HG02981 (cell line): ENCODE measurements around the gene CHI3L1.

Experiments
- ATAC-seq: cut with Tn5 transposase; IDR thresholded peaks from one replicate; pipeline ENCODE4 v1.9.1; 2021; ENCODE audit warnings: mild to moderate bottlenecking, moderate library complexity; ENCODE audit not compliant: unreplicated experiment

CHI3L1 gene

GRCh38 chr1:203169770-203170520 is 16.6 kb downstream of the CHI3L1 start:
- no peak for ATAC-seq

DNA sequence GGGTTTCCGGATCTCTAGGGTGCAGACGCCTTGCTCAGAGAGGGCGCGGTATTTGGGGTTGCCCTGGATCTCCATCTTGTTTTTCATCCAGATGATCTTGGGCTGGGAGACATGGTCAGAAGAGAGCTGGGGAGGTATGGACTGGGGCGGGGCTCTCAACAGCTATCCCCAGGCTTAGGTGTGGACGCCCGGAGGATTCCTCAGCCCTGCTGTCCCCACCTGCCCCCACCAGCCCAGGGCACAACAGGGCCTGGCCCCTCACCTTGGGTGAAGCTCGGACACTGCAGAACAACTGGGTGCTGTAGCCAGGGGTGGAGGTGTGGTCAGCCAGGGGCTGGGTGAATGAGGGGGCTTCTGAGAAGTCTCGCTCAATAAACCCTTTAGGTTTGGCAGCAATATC is 17.5 kb downstream of the CHI3L1 start:
- no peak for ATAC-seq

- ATAC-seq = no peak
Observed at GRCh38 chr1:203168256-203168786, 18.2 kb downstream of the CHI3L1 start.

GRCh38 chr1:203167913-203168200 is 18.6 kb downstream of the CHI3L1 start:
- ATAC-seq = no peak

GRCh38 chr1:203167026-203167912 is 19.2 kb downstream of the CHI3L1 start:
- ATAC-seq = no peak

DNA sequence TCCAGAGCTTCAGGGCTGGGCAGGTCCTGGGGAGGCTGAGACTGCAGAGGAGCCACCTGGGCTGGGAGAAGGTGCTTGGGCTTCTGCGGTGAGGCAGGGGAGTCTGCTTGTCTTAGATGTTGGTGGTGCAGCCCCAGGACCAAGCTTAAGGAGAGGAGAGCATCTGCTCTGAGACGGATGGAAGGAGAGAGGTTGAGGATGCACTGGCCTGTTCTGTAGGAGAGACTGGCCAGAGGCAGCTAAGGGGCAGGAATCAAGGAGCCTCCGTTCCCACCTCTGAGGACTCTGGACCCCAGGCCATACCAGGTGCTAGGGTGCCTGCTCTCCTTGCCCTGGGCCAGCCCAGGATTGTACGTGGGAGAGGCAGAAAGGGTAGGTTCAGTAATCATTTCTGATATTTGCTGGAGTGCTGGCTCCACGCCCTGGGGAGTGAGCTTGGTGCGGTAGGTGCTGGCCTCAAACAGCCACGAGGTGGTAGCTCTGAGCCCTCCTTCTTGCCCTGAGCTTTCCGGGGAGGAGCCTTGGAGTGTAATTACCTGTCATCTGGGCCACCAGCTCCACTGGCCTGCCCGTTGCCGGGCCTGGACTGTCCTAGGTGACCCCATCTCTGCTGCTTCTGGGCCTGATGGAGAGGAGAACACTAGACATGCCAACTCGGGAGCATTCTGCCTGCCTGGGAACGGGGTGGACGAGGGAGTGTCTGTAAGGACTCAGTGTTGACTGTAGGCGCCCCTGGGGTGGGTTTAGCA is 20.1 kb downstream of the CHI3L1 start:
- ATAC-seq = no peak

DNA sequence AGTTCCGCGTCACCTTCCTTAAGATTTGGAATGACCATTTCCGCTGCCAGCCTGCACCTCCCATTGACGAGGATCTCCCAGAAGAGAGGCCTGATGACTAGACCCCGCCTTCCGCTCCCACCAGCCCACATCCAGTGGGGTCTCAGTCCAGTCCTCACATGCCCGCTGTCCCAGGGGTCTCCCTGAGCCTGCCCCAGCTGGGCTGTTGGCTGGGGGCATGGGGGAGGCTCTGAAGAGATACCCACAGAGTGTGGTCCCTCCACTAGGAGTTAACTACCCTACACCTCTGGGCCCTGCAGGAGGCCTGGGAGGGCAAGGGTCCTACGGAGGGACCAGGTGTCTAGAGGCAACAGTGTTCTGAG is 20.7 kb downstream of the CHI3L1 start:
- ATAC-seq = no peak

- ATAC-seq = no peak
Observed at GRCh38 chr1:203165101-203165799, 21.3 kb downstream of the CHI3L1 start.

GRCh38 chr1:203163891-203164635 is 22.4 kb downstream of the CHI3L1 start:
- no peak for ATAC-seq

DNA sequence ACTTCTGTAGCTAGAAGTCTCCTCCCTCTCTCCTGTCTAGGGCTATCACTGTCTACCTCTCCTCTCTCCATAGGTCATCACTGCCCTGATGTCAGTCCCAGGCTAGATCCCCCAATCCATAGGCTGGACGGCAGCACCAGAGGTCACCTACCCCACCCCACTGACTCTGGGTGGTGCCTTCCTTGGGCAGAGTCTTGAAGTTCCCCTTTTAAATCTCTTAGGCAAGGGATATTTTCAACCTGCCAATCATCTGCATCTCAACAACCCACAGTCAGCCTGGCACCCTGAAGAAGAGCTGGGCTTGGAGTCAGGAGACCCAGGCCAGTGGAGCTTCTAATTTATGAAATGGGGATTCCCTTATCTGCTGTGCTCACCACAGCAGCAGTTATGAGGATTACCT is 24.1 kb downstream of the CHI3L1 start:
- ATAC-seq = no peak

DNA sequence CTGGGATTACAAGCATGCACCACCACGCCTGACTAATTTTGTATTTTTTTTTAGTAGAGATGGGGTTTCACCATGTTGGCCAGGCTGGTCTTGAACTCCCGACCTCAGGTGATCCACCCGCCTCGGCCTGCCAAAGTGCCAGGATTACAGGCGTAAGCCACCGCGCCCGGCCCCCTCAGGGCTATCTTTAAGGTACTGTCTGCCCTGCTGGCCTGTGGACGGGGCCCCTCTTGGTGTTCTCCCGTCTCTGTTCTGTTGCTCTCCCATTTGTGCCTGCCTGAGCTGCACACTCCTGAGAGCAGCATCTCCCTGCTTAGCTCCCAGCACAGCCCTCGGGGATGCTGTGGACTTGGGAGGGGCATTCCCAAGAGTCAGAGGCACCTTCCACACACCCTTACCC is 24.8 kb downstream of the CHI3L1 start:
- no peak for ATAC-seq

DNA sequence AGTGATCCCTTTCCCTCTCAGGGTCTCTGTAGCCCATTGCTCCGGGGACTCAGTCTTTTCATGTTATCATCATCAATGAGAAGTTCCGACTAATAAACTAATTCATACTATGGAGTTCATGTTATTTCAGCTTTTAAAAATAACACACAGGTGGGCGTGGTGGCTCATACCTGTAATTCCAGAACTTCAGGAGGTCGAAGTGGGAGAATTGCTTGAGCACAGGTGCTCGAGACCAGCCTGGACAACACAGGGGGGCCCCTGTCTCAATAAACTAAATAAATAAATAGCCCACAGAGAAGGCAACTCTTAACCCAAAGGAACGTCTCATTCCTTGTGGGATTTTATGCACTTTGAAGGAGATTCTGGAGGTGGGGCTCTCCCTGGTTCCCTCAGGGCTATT is 25.3 kb downstream of the CHI3L1 start:
- ATAC-seq = no peak

GRCh38 chr1:203159844-203160243 is 26.7 kb downstream of the CHI3L1 start:
- ATAC-seq = no peak

GRCh38 chr1:203158960-203159665 is 27.4 kb downstream of the CHI3L1 start:
- no peak for ATAC-seq

DNA sequence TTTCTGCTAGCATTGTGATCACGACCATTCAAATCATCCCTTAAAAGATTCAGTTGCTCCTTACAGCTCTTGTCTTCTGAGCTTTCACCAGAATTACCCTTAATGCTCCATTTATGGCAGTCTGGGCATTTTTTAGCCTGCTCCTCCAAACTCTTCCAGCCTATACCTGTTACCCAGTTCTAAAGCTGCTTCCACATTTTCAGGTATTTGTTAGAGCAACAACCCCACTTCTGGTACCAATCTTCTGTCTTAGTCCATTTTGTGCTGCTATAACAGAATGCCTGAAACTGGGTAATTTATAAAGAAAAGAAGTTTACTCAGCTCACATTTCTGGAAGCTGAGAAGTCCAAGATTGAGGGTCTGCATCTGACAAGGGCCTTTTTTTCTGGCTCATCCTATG is 28.1 kb downstream of the CHI3L1 start:
- no peak for ATAC-seq

GRCh38 chr1:203156280-203156679 is 30.2 kb downstream of the CHI3L1 start:
- no peak for ATAC-seq

DNA sequence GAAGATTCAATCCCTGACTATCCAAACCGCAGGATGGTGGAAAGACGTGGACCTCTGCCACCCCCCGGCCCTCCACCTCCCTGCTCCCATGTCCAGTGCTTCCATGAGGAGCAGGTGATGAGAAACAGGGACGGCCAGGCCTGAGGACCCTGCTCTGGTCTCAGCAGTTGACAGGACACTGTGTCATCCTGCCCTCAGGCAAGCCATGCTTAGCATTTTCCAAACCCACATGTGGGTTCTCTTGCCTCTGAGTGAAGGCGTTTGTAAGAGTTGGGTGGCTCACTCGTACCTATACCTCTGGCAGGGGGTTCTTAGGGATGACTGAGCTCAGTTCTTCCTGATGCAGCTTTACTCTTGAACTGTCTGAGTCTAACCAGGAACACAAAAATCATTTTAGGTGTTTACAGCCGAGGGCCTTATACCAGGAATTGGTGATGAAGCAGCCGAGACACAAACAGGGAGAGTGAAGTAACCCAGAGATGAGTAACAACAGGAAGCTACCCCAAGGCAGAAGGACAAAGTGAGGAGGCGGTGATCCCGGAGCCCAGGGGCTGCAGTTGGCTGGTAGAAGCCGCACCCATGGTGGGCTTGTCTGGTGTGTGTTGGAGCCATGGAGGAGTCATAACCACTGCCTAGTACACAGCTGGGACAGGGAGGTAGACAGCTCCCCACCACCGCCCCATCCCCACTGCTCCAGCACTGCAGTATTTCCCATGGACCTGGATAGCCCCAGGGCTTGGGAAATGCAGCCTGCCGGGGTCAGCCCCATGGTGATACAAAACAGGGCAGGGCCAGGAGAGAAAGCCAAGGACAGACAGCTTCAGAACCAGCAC is 32.3 kb downstream of the CHI3L1 start:
- ATAC-seq = no peak

DNA sequence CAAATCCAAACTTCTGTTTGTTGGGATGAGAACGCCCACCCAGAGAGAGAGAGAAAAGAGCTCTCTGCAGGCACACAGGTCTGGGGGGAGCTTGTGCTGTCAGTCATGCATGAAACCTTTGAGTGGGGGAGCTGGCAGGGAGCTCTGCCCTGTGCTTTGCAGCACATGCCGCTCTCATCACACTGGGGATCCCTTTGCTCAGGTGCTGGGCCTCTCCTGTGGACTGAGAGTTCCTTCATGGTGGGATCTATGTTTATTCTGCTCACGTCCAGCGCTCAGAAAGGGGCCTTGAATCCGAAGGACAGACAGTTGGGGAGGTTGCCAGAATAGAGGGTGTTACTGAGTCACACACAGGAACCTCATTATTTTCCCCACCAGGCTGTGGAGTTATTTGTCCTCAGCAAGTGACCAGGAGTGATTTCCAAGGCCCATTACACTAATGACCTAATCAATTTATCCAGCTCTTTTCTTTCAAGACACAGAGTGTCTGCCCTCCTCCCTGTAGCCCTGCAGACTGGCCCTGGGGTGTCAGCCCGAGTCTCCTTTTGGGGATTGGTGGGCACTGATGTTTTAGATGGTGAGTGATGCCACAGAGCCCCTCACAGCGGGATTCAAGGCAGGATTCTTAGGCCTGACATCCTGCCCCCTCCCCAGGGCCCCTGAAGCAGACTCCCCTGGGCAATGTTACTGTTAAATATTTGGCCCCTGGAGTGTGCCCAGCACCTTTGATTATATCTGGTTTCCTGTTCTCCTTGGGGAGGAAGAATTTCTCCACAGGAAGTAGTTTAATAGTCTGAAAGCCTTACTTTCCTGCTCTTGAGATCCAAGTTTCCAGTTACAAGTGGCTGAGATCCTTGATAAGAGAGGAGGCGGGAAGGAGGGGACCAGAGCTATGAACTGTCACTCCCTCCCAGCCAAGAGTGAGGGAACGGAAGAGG is 33.2 kb downstream of the CHI3L1 start:
- ATAC-seq = no peak
